HepG2 (cell line): ENCODE data around the gene PLCB4. TPM values are rescaled to one million over a fixed set of nuclear protein-coding genes. Genes with fewer than 3 reads are reported as not detected.

Source experiments
- ATAC-seq: fragments of 200-7000 bp; cut with Tn5 transposase; 3 replicates; pipeline ENCODE4 v1.9.1; 2020; ENCODE audit warnings: mild to moderate bottlenecking, moderate library complexity
- BruUV-seq: library from RNA; stranded (reverse); fragments of 400-500 nt; replicated peaks from 2 replicates; lab custom pipeline; 2021; lab: Mats Ljungman, UMichigan
- CTCF ChIA-PET: fragments of 300-600 bp; formaldehyde crosslinking; extraction: SDS; loops from one replicate; lab custom pipeline; 2021; ENCODE audit warnings: low total read pairs, inconsistent platforms, low intra/inter-chr PET ratio; lab: Yijun Ruan, JAX
- POLR2A ChIA-PET: fragments of 350-600 bp; sonication (Branson Sonifier 250); formaldehyde crosslinking; loops from one replicate; lab custom pipeline; 2020; ENCODE audit warnings: antibody characterized with exemption, inconsistent platforms; lab: Yijun Ruan, JAX
- DNase-seq: peaks from one replicate; pipeline ENCODE4 v3.0.0-alpha.2; 2015; ENCODE audit warnings: low spot score
- FAIRE-seq: peaks from 3 replicates; lab custom pipeline; 2011; peaks lifted over from hg19 to GRCh38; lab: Jason Lieb, UNC
- H2AFZ ChIP-seq: one replicate; pipeline ENCODE4 v1.6.1; 2011; ENCODE audit warnings: low read length, inconsistent platforms
- H3K27ac ChIP-seq: fragments of 300-600 bp; 3 replicates; pipeline ENCODE4 v1.8.0; 2011; ENCODE audit warnings: mixed run types, mild to moderate bottlenecking, mixed read lengths, low read length, inconsistent platforms; ENCODE audit not compliant: insufficient read depth; ENCODE audit errors: extremely low read length
- H3K27me3 ChIP-seq, 2 experiments: fragments of 200-600 bp in 1 of 2; 2 replicates in 1 of 2; 3 replicates in 1 of 2; pipeline versions ENCODE4 v1.6.0 to v1.8.0; 2011; ENCODE audit warnings: low read length in 2 of 2, mild to moderate bottlenecking in 2 of 2, moderate library complexity in 2 of 2, inconsistent platforms in 1 of 2; ENCODE audit not compliant: insufficient read depth in 2 of 2, control insufficient read depth in 1 of 2
- H3K36me3 ChIP-seq, 2 experiments: fragments of 200-600 bp in 1 of 2; replicated peaks in 1 of 2; 2 replicates in 1 of 2; 3 replicates in 1 of 2; pipeline versions ENCODE4 v1.5.1 to v1.8.0; 2011; ENCODE audit warnings: low read length in 2 of 2, inconsistent platforms in 1 of 2; ENCODE audit not compliant: insufficient read depth in 2 of 2, control insufficient read depth in 1 of 2
- H3K4me1 ChIP-seq: 2 replicates; pipeline ENCODE4 v1.5.1; 2012; ENCODE audit warnings: low read length, inconsistent platforms; ENCODE audit not compliant: insufficient read depth
- H3K4me2 ChIP-seq: 2 replicates; pipeline ENCODE4 v1.6.0; 2011; ENCODE audit warnings: low read depth, low read length, inconsistent platforms
- H3K4me3 ChIP-seq, 3 experiments: fragments of 200-600 bp in 1 of 3; sonication (generic), shearing (Covaris generic) in 1 of 3; replicated peaks in 1 of 3; 2 replicates each; pipeline ENCODE4 v1.5.1; 2011 to 2016; ENCODE audit warnings: low read length in 3 of 3, inconsistent platforms in 2 of 3, low read depth in 2 of 3, mild to moderate bottlenecking in 2 of 3, control low read depth in 1 of 3, mixed read lengths in 1 of 3; ENCODE audit not compliant: insufficient read depth in 1 of 3
- H3K79me2 ChIP-seq: one replicate; pipeline ENCODE4 v1.6.1; 2011; ENCODE audit warnings: low read length, inconsistent platforms; ENCODE audit not compliant: insufficient read depth
- H3K9ac ChIP-seq: 2 replicates; pipeline ENCODE4 v1.6.0; 2011; ENCODE audit warnings: mild to moderate bottlenecking, low read depth, low read length, inconsistent platforms; ENCODE audit not compliant: insufficient read depth
- H3K9me3 ChIP-seq: 2 replicates; pipeline ENCODE4 v1.5.1; 2012; ENCODE audit warnings: mild to moderate bottlenecking, low read length
- H4K20me1 ChIP-seq: 2 replicates; pipeline ENCODE4 v1.6.0; 2011; ENCODE audit warnings: inconsistent platforms, mild to moderate bottlenecking, low read length, moderate library complexity; ENCODE audit not compliant: insufficient read depth
- DBP ChIP-seq: sonication (generic); formaldehyde crosslinking; IDR thresholded peaks from 2 replicates; pipeline ENCODE4 v1.4.0; 2020; ENCODE audit warnings: missing genetic modification reagents; ENCODE audit errors: not compliant biosample characterization
- FOXO4 ChIP-seq: sonication (generic); formaldehyde crosslinking; conservative IDR thresholded peaks from 2 replicates; pipeline ENCODE4 v1.8.1; 2023; ENCODE audit warnings: missing genetic modification reagents
- GABPA ChIP-seq, 2 experiments: IDR thresholded peaks; 2 replicates each; pipeline ENCODE4 v1.6.1; 2011 to 2016; ENCODE audit warnings: low read depth in 2 of 2, low read length in 1 of 2, missing biosample characterization in 1 of 2, missing genetic modification characterization in 1 of 2
- GRHL1 ChIP-seq: sonication (generic); formaldehyde crosslinking; conservative IDR thresholded peaks from 2 replicates; pipeline ENCODE4 v1.8.0; 2022; ENCODE audit warnings: missing genetic modification reagents
- HDAC2 ChIP-seq: sonication (generic); formaldehyde crosslinking; IDR thresholded peaks from 2 replicates; pipeline ENCODE4 v1.4.0; 2020; ENCODE audit warnings: missing genetic modification reagents
- HNF4A ChIP-seq: sonication (generic); formaldehyde crosslinking; IDR thresholded peaks from 2 replicates; pipeline ENCODE4 v1.4.0; 2020; ENCODE audit warnings: missing genetic modification reagents
- IRF9 ChIP-seq: sonication (generic); formaldehyde crosslinking; IDR thresholded peaks from 2 replicates; pipeline ENCODE4 v1.8.0; 2022; ENCODE audit warnings: missing genetic modification reagents, mild to moderate bottlenecking, borderline replicate concordance
- LCORL ChIP-seq, 2 experiments: fragments of 450-650 bp in 1 of 2; sonication (generic) in 1 of 2; formaldehyde crosslinking in 1 of 2; IDR thresholded peaks; 2 replicates each; pipeline versions ENCODE4 v1.5.0 to v1.6.1; 2017 to 2020; ENCODE audit warnings: antibody characterized with exemption in 1 of 2, missing genetic modification reagents in 1 of 2
- NFKB2 ChIP-seq: sonication (generic); formaldehyde crosslinking; IDR thresholded peaks from 2 replicates; pipeline ENCODE4 v1.4.0; 2020; ENCODE audit warnings: missing genetic modification reagents, borderline replicate concordance
- PHB2 ChIP-seq: fragments of 450-650 bp; IDR thresholded peaks from 2 replicates; pipeline ENCODE4 v1.6.1; 2018; ENCODE audit not compliant: partially characterized antibody
- SNAPC5 ChIP-seq: sonication (generic); formaldehyde crosslinking; IDR thresholded peaks from 2 replicates; pipeline ENCODE4 v1.8.1; 2023; ENCODE audit warnings: mild to moderate bottlenecking, missing genetic modification reagents, borderline replicate concordance
- SOX5 ChIP-seq: IDR thresholded peaks from 2 replicates; pipeline ENCODE4 v1.6.1; 2016; ENCODE audit warnings: borderline replicate concordance
- SUZ12 ChIP-seq: fragments of 150-350 bp; IDR thresholded peaks from 2 replicates; pipeline ENCODE4 v1.6.1; 2014; ENCODE audit warnings: low read depth, low read length
- ZNF619 ChIP-seq: sonication (generic); formaldehyde crosslinking; IDR thresholded peaks from 2 replicates; pipeline ENCODE4 v1.4.0; 2020; ENCODE audit warnings: mild to moderate bottlenecking, missing genetic modification reagents
- WGBS: methylation state at CpG from one replicate; pipeline ENCODE4 v1.1.6; 2017; ENCODE audit warnings: low lambda C conversion rate; 5-methylcytosine and 5-hydroxymethylcytosine counted together
- in situ Hi-C: cut with HindIII; loops from 2 replicates; pipeline ENCODE4 v1.10.0; 2017; ENCODE audit warnings: low pct_unique_long_range_greater_than_20kb; ENCODE audit not compliant: extremely low pct_ligation_motif_present
- intact Hi-C: fragments of 100-400 bp; cut with micrococcal nuclease; formaldehyde crosslinking; loops from one replicate; pipeline ENCODE4 v1.10.0; 2022; ENCODE audit not compliant: unreplicated experiment
- polyA plus RNA-seq, 8 experiments: library from polyadenylated mRNA; depleted of rRNA in 3 of 8; stranded (reverse) in 7 of 8; unstranded in 1 of 8; fragments of >200 nt; fragmentation: Illumina TruSeq in 4 of 8; extraction: Trizol in 4 of 8; gene quantifications; 2 replicates each; pipeline versions ENCODE4 v1.2.1 to v1.2.3, GENCODE V29; 2011 to 2016; ENCODE audit warnings: low read depth in 4 of 8, missing spikeins in 1 of 8, mixed read lengths in 1 of 8; ENCODE audit not compliant: insufficient read depth in 1 of 8
- total RNA-seq, 5 experiments: library from RNA; depleted of rRNA; stranded (reverse); fragments of >200 nt; fragmentation: Illumina TruSeq; extraction: Trizol; gene quantifications; 2 replicates each; pipeline ENCODE4 v1.2.3, GENCODE V29; 2016; ENCODE audit warnings: low read depth in 1 of 5

PLCB4 gene
- total and polyA plus RNA-seq, 2 of the 13 experiments (the other 11 are each of a cell fraction or from before 2014, with no cell fraction given): 0.01 TPM; not detected in 1

GRCh38 chr20:9363673-9364072, 294.8 kb downstream of the PLCB4 start:
- in situ Hi-C loops: loop anchor here (5.0 to 10.0 kb wide), 2 partner anchors 579 to 606 kb away; no protein-coding TSS in a partner anchor
- Histone ChIP-seq H3K4me3 (no peak overlapping the region), H3K27me3 (peaks cover 3 to 10% of the 10 kb centered on the region in 2 experiments; a peak in 3 of 5 replicates), H3K9ac (no peak overlapping the region), H3K9me3 (no peaks in the 10 kb centered on the region), H2AFZ (no peak overlapping the region), H3K27ac (no peak overlapping the region), H3K79me2 (no peaks in the 10 kb centered on the region), H3K36me3 (no peaks in the 10 kb centered on the region), H3K4me2 (no peak overlapping the region), H3K4me1 (peaks cover 11% of the 10 kb centered on the region), H4K20me1 (no peaks in the 10 kb centered on the region)
- ChIA-PET CTCF (no interaction called here), POLR2A (no interaction called here)
- ATAC-seq (no peak), FAIRE-seq (no peak), DNase-seq (no peak)
- BruUV-seq: no TSS peak
- intact Hi-C loops: no loop called here
- WGBS: 0% methylated on average over 2 of the region's 2 CpGs
- TF ChIP-seq GABPA (IDR thresholded peaks at IDR 0.05; ENCODE audit: low read depth, low read length) (no peak), GABPA (CRISPR knock-in tag; IDR thresholded peaks at IDR 0.05; ENCODE audit: low read depth) (no peak), HNF4A (no peak), FOXO4 (no peak), SOX5 (CRISPR knock-in tag) (no peak), LCORL (IDR thresholded peaks at IDR 0.05) (peak; percentile 84), LCORL (CRISPR knock-in tag; IDR thresholded peaks at IDR 0.05) (no peak), HDAC2 (CRISPR knock-in tag) (no peak)

- peaks cover 1 to 12% of the 10 kb centered on the region in 2 experiments; a peak in 3 of 5 replicates for H3K27me3 ChIP-seq
- H3K9me3 ChIP-seq: no peaks in the 10 kb centered on the region
- ChIA-PET CTCF (no interaction called here), POLR2A (no interaction called here)
- no peak overlapping the region for H3K9ac ChIP-seq
- DNase-seq (no peak), ATAC-seq (no peak), FAIRE-seq (no peak)
- no peak overlapping the region for H3K27ac ChIP-seq
- H3K4me1 ChIP-seq: no peaks in the 10 kb centered on the region
- no peaks in the 10 kb centered on the region for H4K20me1 ChIP-seq
- no peaks in the 10 kb centered on the region for H3K79me2 ChIP-seq
- no TSS peak for BruUV-seq
- in situ Hi-C loops: loop anchor here (10.0 kb wide), 1 partner anchor 583 kb away; no protein-coding TSS in a partner anchor
- intact Hi-C loops: no loop called here
- no peak overlapping the region for H3K4me3 ChIP-seq
- no peak overlapping the region for H2AFZ ChIP-seq
- no peaks in the 10 kb centered on the region for H3K36me3 ChIP-seq
- no peak overlapping the region for H3K4me2 ChIP-seq
- TF ChIP-seq IRF9 (CRISPR knock-in tag): no peak
- TF ChIP-seq SNAPC5 (CRISPR knock-in tag): no peak
- TF ChIP-seq SUZ12: no peak
- TF ChIP-seq PHB2: no peak
- no peak for TF ChIP-seq DBP (CRISPR knock-in tag)
- no peak for TF ChIP-seq ZNF619 (CRISPR knock-in tag)
- TF ChIP-seq GRHL1 (CRISPR knock-in tag): no peak
- no peak for TF ChIP-seq NFKB2 (CRISPR knock-in tag)
Observed at GRCh38 chr20:9367328-9367727, 298.4 kb downstream of the PLCB4 start.
